H9 (cell line): ENCODE measurements around the gene MAPKAP1. TPM values are rescaled to one million over a fixed set of nuclear protein-coding genes. Genes with fewer than 3 reads are reported as not detected.

Experiments used
- DNase-seq: peaks from one replicate; pipeline ENCODE4 v3.0.0-alpha.2; 2017
- H2AFZ ChIP-seq: one replicate; pipeline ENCODE4 v1.6.1; 2013; ENCODE audit warnings: mild to moderate bottlenecking, low read length, control low read depth, moderate library complexity
- H2AK5ac ChIP-seq: 2 replicates; pipeline ENCODE4 v1.6.1; 2013; ENCODE audit warnings: low read length, control low read depth, mixed read lengths; ENCODE audit not compliant: insufficient read length
- H2BK120ac ChIP-seq: one replicate; pipeline ENCODE4 v1.6.1; 2013; ENCODE audit warnings: low read depth, mild to moderate bottlenecking, low read length, control low read depth, inconsistent platforms; ENCODE audit not compliant: poor library complexity, severe bottlenecking
- H2BK12ac ChIP-seq: 2 replicates; pipeline ENCODE4 v1.6.1; 2013; ENCODE audit warnings: low read length, control low read depth, mixed read lengths, low read depth; ENCODE audit not compliant: insufficient read length
- H2BK15ac ChIP-seq: 2 replicates; pipeline ENCODE4 v1.6.1; 2013; ENCODE audit warnings: low read depth, low read length, control low read depth
- H2BK20ac ChIP-seq: one replicate; pipeline ENCODE4 v1.6.1; 2013; ENCODE audit warnings: low read depth, mild to moderate bottlenecking, low read length, control low read depth, inconsistent platforms; ENCODE audit not compliant: poor library complexity, severe bottlenecking
- H2BK5ac ChIP-seq: 2 replicates; pipeline ENCODE4 v1.6.1; 2013; ENCODE audit warnings: low read length, control low read depth, mixed read lengths; ENCODE audit not compliant: insufficient read length
- H3K14ac ChIP-seq: 2 replicates; pipeline ENCODE4 v1.6.1; 2013; ENCODE audit warnings: low read length, control low read depth; ENCODE audit not compliant: insufficient read depth
- H3K18ac ChIP-seq: 2 replicates; pipeline ENCODE4 v1.6.1; 2013; ENCODE audit warnings: low read depth, mild to moderate bottlenecking, mixed read lengths, low read length, control low read depth; ENCODE audit not compliant: insufficient read length
- H3K23ac ChIP-seq: 2 replicates; pipeline ENCODE4 v1.6.1; 2013; ENCODE audit warnings: low read length, control low read depth, mixed read lengths, low read depth; ENCODE audit not compliant: insufficient read length
- H3K23me2 ChIP-seq: 2 replicates; pipeline ENCODE4 v1.6.1; 2013; ENCODE audit warnings: low read depth, mild to moderate bottlenecking, mixed read lengths, low read length, control low read depth; ENCODE audit not compliant: insufficient read length, poor library complexity, severe bottlenecking
- H3K27ac ChIP-seq: 2 replicates; pipeline ENCODE4 v1.5.1; 2013; ENCODE audit warnings: low read length, control low read depth, mixed read lengths, low read depth; ENCODE audit not compliant: insufficient read length
- H3K27me3 ChIP-seq: 2 replicates; pipeline ENCODE4 v1.6.1; 2013; ENCODE audit warnings: low read length, control low read depth, inconsistent platforms; ENCODE audit not compliant: insufficient read depth
- H3K4ac ChIP-seq: 2 replicates; pipeline ENCODE4 v1.6.1; 2013; ENCODE audit warnings: low read depth, mild to moderate bottlenecking, control low read depth, inconsistent platforms, low read length, moderate library complexity
- H3K4me1 ChIP-seq: 2 replicates; pipeline ENCODE4 v1.6.1; 2013; ENCODE audit warnings: low read length, control low read depth, inconsistent platforms; ENCODE audit not compliant: insufficient read depth
- H3K4me2 ChIP-seq: 2 replicates; pipeline ENCODE4 v1.6.1; 2013; ENCODE audit warnings: low read length, control low read depth, mixed read lengths; ENCODE audit not compliant: insufficient read length, insufficient read depth
- H3K56ac ChIP-seq: 2 replicates; pipeline ENCODE4 v1.6.1; 2013; ENCODE audit warnings: low read depth, mild to moderate bottlenecking, mixed read lengths, low read length, control low read depth; ENCODE audit not compliant: insufficient read length
- H3K79me1 ChIP-seq: 2 replicates; pipeline ENCODE4 v1.6.1; 2013; ENCODE audit warnings: low read depth, mild to moderate bottlenecking, moderate library complexity, low read length, control low read depth, inconsistent platforms; ENCODE audit not compliant: insufficient read depth, poor library complexity, severe bottlenecking
- H3K79me2 ChIP-seq: 2 replicates; pipeline ENCODE4 v1.6.1; 2013; ENCODE audit warnings: low read length, control low read depth, inconsistent platforms; ENCODE audit not compliant: insufficient read depth
- H3K9ac ChIP-seq: 2 replicates; pipeline ENCODE4 v1.6.1; 2013; ENCODE audit warnings: low read length, control low read depth, mixed read lengths; ENCODE audit not compliant: insufficient read length; ENCODE audit errors: extremely low read depth
- H3K9me3 ChIP-seq: one replicate; pipeline ENCODE4 v1.6.1; 2013; ENCODE audit warnings: low read depth, low read length, inconsistent platforms; ENCODE audit not compliant: control insufficient read depth
- H3T11ph ChIP-seq: one replicate; pipeline ENCODE4 v1.6.1; 2013; ENCODE audit warnings: mild to moderate bottlenecking, low read length, control low read depth, inconsistent platforms
- H4K20me1 ChIP-seq: one replicate; pipeline ENCODE4 v1.6.1; 2013; ENCODE audit not compliant: control insufficient read depth, insufficient read length, insufficient read depth
- H4K5ac ChIP-seq: 2 replicates; pipeline ENCODE4 v1.6.1; 2013; ENCODE audit warnings: low read depth, mild to moderate bottlenecking, mixed read lengths, low read length, control low read depth; ENCODE audit not compliant: insufficient read length
- H4K8ac ChIP-seq: replicated peaks from 2 replicates; pipeline ENCODE4 v1.6.1; 2013; ENCODE audit warnings: low read length, control low read depth, mixed read lengths, low read depth; ENCODE audit not compliant: insufficient read length
- H4K91ac ChIP-seq: 2 replicates; pipeline ENCODE4 v1.6.1; 2013; ENCODE audit warnings: low read depth, mild to moderate bottlenecking, moderate library complexity, mixed read lengths, low read length, control low read depth; ENCODE audit not compliant: insufficient read length
- H3K27ac Mint-ChIP-seq, 3 experiments: 2 replicates in 2 of 3; 3 replicates in 1 of 3; pipeline ENCODE4 v1.8.0; 2020 to 2021; ENCODE audit warnings: mixed read lengths in 3 of 3, mild to moderate bottlenecking in 1 of 3, moderate library complexity in 1 of 3
- H3K27me3 Mint-ChIP-seq: 2 replicates; pipeline ENCODE4 v1.8.0; 2021; ENCODE audit warnings: low read depth, mild to moderate bottlenecking, moderate library complexity, mixed read lengths
- H3K36me3 Mint-ChIP-seq, 3 experiments: 2 replicates in 2 of 3; 3 replicates in 1 of 3; pipeline ENCODE4 v1.8.0; 2020 to 2021; ENCODE audit warnings: low read depth in 3 of 3, mixed read lengths in 3 of 3; ENCODE audit not compliant: insufficient read depth in 1 of 3
- H3K4me1 Mint-ChIP-seq, 2 experiments: 2 replicates each; pipeline ENCODE4 v1.8.0; 2020; ENCODE audit warnings: mixed read lengths in 2 of 2
- H3K4me3 Mint-ChIP-seq, 2 experiments: 2 replicates in 1 of 2; 3 replicates in 1 of 2; pipeline ENCODE4 v1.8.0; 2020 to 2021; ENCODE audit warnings: mild to moderate bottlenecking in 2 of 2, mixed read lengths in 2 of 2, moderate library complexity in 1 of 2
- H3K9me3 Mint-ChIP-seq, 2 experiments: 2 replicates in 1 of 2; 3 replicates in 1 of 2; pipeline ENCODE4 v1.8.0; 2020; ENCODE audit warnings: mild to moderate bottlenecking in 2 of 2, mixed read lengths in 2 of 2, moderate library complexity in 1 of 2
- CTCF ChIP-seq: fragments of 200-600 bp; sonication (generic); conservative IDR thresholded peaks from 3 replicates; pipeline ENCODE4 v1.8.0; 2021; ENCODE audit warnings: antibody characterized with exemption, mild to moderate bottlenecking
- WGBS: extraction: QIAGEN DNeasy Blood & Tissue Kit; methylation state at CpG from one replicate; pipeline ENCODE4 v1.1.7; 2013; ENCODE audit warnings: missing lambda C conversion rate, low lambda C conversion rate, mixed read lengths; ENCODE audit not compliant: insufficient read length; ENCODE audit errors: extremely low coverage; 5-methylcytosine and 5-hydroxymethylcytosine counted together
- total RNA-seq: library from RNA; stranded (reverse); gene quantifications from 2 replicates; pipeline ENCODE4 v1.2.1, GENCODE V29; 2021

Gene MAPKAP1
- total RNA-seq, 1 experiment from 2014 or later: 97.0 TPM

DNA sequence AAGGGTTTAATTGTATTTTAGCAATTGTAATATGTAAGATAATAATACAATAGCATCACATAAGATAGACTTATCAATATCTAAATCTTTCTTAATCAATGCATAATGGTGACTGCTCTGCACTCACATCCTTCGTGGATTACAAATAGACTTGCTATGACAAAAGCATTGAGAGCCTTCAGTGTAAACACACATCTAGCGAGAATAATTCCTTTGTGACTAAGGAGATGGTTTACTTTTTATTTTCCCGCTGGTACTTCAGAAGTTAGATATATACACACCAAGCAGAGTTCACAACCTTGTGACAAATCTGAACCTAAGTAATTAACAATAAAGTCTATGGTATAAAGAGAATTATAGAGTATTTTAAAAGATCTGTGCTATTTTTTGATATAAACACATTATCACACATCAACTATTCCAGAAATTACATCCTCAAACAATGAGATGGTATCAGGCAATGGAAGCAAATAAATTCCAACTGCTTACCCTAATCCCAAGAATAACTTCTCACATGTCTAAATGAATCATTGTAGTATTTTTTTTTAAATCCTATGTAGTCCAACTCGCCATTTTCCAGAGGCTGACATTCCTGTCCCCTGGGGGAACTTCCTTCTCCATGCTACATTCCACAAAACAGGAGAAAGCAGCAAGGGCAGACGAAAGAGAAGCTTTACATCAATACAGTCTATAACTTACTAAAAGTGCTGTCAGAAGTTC lies 51.2 kb downstream of the MAPKAP1 start:
- no peak for DNase-seq

More for the DNA sequence above, 51.2 kb downstream of the MAPKAP1 start:
- no peaks in the 10 kb centered on the region for H3K36me3 Mint-ChIP-seq
- Histone ChIP-seq H3K9me3 (no peaks in the 10 kb centered on the region), H3K56ac (no peak overlapping the region), H4K5ac (no peak overlapping the region), H2BK120ac (no peak overlapping the region), H4K91ac (no peak overlapping the region), H2AFZ (no peak overlapping the region), H3K23me2 (no peaks in the 10 kb centered on the region), H2BK15ac (no peak overlapping the region), H3K79me2 (no peaks in the 10 kb centered on the region), H2BK20ac (no peak overlapping the region), H3K79me1 (no peaks in the 10 kb centered on the region), H3K23ac (no peak overlapping the region), H3K14ac (no peak overlapping the region), H3K4me2 (no peak overlapping the region), H3T11ph (no peak overlapping the region), H3K9ac (no peak overlapping the region), H3K27me3 (no peaks in the 10 kb centered on the region), H2AK5ac (no peak overlapping the region), H4K8ac (no peak overlapping the region), H3K4ac (no peak overlapping the region), H2BK5ac (no peak overlapping the region), H4K20me1 (no peaks in the 10 kb centered on the region), H2BK12ac (no peak overlapping the region), H3K4me1 (peaks cover 16% of the 10 kb centered on the region; the same call in 1 of the 2 replicates), H3K27ac (peak overlapping the region; percentile 84), H3K18ac (no peak overlapping the region)
- peak overlapping the region; percentile 90 to 99 (median 96) for H3K27ac Mint-ChIP-seq
- no peak for TF ChIP-seq CTCF
- H3K27me3 Mint-ChIP-seq: no peaks in the 10 kb centered on the region
- WGBS: no CpG with 5 or more reads among the region's 5 CpGs
- H3K4me3 Mint-ChIP-seq: peak overlapping the region in 1 of 2 experiments; percentile 25; a peak in 1 of 5 replicates
- H3K4me1 Mint-ChIP-seq: peaks cover 67 to 70% of the 10 kb centered on the region in 2 experiments
- H3K9me3 Mint-ChIP-seq: no peaks in the 10 kb centered on the region
